Fibroblast of villous mesenchyme (primary cell): ENCODE results near the gene MRAS. TPM values are rescaled to one million over a fixed set of nuclear protein-coding genes. Genes with fewer than 3 reads are reported as not detected.
"Not testable (repeated sequence)": the region's sequence is repeated elsewhere in the genome, so short reads cannot be mapped to it uniquely, and the experiment has no call there.

ENCODE experiments used
- DNase-seq: peaks from one replicate; pipeline ENCODE4 v3.0.0-alpha.2; 2010; ENCODE audit warnings: low read depth
- H3K4me3 ChIP-seq: 2 replicates; pipeline ENCODE4 v1.5.1; 2011; ENCODE audit warnings: low read depth, mild to moderate bottlenecking, low read length
- total RNA-seq: library from RNA; depleted of rRNA; stranded (reverse); fragments of >200 nt; gene quantifications from 2 replicates; pipeline ENCODE4 v1.2.3, GENCODE V29; 2012
- TF ChIP-seq, protein P1 (sequence below): IDR thresholded peaks from 2 replicates; pipeline ENCODE4 v1.5.1; 2012; ENCODE audit warnings: low read depth, mild to moderate bottlenecking, low read length; ENCODE audit not compliant: insufficient read depth

The MRAS gene
- total RNA-seq, 1 donor = 53.5 TPM

DNA sequence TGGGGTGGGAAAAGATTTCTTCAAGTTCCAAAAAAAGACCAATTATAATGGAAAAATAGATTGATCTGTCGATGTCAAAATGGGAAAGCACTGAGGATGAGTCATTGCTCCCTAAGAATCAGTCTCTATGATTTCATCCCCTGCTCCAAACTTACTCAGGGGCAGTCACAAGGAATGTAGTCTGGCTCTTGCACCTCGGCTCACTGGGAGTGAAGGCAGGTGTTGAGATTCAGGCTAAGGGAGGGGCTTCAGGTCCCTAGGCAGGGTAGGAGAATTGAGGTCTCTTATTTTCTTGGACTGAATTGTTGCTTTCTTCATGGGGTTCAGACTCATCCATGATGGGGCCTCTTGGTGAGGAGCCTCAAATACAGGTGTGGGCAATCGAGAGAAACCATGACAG lies 100.3 kb downstream of the MRAS start:
- DNase-seq = no peak
- no peak overlapping the region for H3K4me3 ChIP-seq
- TF ChIP-seq, protein P1, sequence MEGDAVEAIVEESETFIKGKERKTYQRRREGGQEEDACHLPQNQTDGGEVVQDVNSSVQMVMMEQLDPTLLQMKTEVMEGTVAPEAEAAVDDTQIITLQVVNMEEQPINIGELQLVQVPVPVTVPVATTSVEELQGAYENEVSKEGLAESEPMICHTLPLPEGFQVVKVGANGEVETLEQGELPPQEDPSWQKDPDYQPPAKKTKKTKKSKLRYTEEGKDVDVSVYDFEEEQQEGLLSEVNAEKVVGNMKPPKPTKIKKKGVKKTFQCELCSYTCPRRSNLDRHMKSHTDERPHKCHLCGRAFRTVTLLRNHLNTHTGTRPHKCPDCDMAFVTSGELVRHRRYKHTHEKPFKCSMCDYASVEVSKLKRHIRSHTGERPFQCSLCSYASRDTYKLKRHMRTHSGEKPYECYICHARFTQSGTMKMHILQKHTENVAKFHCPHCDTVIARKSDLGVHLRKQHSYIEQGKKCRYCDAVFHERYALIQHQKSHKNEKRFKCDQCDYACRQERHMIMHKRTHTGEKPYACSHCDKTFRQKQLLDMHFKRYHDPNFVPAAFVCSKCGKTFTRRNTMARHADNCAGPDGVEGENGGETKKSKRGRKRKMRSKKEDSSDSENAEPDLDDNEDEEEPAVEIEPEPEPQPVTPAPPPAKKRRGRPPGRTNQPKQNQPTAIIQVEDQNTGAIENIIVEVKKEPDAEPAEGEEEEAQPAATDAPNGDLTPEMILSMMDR = no peak

DNA sequence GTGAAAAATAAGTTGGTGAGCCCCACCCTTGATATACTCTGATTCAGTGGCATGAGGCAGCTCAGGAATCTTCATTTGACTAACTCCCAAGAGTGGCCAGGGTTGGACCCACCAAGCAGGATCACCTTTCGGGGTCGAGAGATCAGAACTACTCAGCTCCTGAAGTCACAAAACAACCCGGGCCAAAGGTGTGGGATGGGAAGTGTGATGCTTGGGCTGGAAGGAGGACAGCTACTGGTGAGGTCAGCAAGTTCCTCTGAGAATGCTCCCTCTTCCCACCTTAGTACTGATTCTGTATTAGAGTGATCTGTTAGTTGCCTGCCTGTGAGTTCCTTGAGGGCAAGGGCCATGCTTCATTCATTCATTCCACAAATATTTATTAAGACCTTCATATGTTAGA lies 101.1 kb downstream of the MRAS start:
- DNase-seq = no peak

DNA sequence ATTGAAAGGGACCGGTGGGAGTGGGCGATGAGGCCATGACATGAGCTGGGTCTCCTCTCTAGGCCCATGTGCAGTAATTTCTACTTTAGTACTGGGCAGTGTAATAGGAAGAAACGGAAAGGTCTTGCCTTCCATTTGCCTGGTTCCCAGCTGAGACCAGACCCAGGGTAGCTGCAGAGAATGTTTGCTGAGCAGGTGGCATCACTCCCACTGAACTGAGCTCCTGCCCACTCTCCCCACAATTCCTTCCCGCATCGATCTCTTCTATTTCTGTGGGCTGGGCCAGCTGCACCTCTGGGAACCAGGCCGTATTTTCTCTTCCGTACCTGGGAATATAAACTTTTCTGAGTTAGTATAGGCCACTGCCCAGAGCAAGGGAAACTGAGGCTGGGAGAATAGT lies 101.8 kb downstream of the MRAS start:
- TF ChIP-seq, protein P1 = no peak
- H3K4me3 ChIP-seq = no peak overlapping the region

More for the DNA sequence above, 101.1 kb downstream of the MRAS start:
- no peak overlapping the region for H3K4me3 ChIP-seq
- TF ChIP-seq, protein P1 = no peak

DNA sequence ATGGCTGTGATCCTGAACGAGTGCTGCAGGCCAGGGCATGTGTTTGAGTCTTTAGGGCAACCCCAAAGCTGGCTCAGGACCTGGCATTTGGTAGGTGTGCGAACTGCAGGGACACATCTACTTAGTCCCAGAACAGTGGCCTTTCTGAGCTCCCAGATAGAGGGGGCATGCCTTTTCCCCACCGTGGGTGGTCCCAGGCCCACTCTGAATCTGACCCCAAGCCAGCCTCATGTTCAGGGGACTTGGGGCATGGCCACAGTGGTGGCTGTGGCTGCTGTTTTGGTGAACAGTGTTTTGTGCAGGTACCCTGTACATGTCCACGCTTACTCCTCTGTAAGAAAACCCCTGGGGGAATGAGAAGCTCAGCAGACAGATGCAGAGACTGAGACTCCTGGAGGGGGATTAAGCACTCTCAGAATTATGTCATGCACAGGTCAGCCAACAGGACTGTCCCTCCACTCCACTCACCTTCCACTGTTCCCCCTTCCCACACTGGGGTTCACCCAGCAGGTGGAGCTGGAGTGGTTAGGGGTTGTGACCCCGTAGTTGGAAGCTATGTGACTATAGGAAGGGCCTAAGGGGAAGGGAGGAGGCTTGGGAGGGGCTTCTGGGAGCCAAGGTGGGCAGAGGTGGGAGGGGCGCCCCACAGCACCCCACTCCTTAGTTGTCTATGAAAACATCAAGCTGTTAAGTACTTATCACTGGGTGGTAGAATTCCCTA lies 102.5 kb downstream of the MRAS start:
- no peak overlapping the region for H3K4me3 ChIP-seq
- TF ChIP-seq, protein P1 = no peak
- DNase-seq = no peak

More for the DNA sequence above, 101.8 kb downstream of the MRAS start:
- DNase-seq = no peak

DNA sequence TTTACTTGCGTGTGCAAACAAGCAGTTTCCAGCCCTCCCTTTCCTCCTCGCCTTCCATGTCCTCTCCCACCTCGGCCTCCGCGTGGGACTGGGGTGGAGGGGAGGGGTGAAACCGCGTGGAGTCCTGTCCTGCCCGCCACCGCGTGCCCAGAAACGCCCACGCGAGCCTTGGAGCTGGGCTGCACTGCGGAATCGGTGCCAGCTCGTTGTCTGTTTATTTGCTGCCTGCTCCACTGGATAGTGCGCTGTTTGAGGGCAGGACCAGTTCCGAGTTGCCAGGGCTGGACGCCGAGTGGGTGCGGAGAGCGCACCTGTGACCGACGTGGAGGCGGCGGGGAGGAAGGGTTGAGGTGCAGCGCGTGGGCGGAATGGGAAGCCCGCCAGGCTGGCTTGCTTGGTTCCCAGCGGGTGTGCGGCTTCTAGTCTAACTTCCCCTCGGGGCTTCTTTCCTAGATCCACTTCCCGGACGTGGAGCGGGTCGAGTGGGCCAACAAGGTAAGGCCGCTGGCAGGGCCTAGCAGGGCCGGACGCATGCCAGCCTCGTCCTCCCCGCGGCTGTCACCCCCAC lies 103.3 kb downstream of the MRAS start:
- DNase-seq = no peak
- TF ChIP-seq, protein P1 = no peak
- no peak overlapping the region for H3K4me3 ChIP-seq

DNA sequence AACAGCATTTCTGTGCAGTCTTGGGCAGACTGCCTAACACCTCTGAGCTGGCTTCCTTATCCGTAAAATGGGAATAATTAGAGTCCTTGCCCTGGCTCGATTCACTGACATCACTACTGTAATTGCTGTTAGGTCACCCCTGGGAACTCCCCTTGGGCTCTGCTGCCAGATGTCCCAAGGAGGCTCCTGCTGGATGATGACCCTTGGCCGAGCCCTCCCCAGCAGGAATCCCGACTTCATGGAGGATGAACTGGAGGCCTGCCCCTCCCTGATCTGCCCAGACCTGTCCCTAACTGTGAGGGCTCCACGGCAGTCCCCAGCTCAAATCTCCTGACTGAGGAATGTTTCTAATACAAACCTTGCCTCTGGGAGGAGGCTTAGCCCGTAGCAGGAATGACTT lies 104.1 kb downstream of the MRAS start:
- DNase-seq = no peak
- TF ChIP-seq, protein P1 = no peak
- no peak overlapping the region for H3K4me3 ChIP-seq

DNA sequence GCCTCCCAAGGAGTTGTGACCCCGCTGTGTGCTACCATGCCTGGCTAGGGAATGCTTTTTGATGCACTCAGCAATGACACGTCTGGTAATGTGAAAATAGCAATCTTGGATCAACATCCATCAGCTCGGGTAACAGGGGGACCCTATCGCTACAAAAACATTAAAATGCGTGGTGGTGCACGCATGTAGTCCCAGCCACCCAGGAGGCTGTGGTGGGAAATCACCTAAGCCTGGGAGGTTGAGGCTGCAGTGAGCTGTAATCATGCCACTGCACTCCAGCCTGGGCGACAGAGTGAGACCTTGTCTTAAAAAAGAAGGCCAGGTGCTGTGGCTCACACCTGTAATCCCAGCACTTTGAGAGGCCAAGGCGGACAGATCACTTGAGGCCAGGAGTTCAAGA lies 105.6 kb downstream of the MRAS start:
- DNase-seq, H3K4me3 ChIP-seq: not testable (repeated sequence)

Other genes starting within 250 kb of the MRAS start
- gene DZIP1L, start 233.0 kb upstream of the MRAS start, total RNA-seq = 51.5 and 52.7 TPM in 2 replicates
- gene A4GNT, start 216.2 kb upstream of the MRAS start, total RNA-seq = under 0.01 TPM in 1 of 2 replicates, not detected in the other
- 12.9 and 16.8 TPM in 2 replicates for gene DBR1, start 173.7 kb upstream of the MRAS start, total RNA-seq
- gene ARMC8, start 161.3 kb upstream of the MRAS start, total RNA-seq = 60.9 and 70.8 TPM in 2 replicates
- under 0.01 TPM in 1 of 2 replicates, not detected in the other for gene NME9, start 18.7 kb upstream of the MRAS start, total RNA-seq
- under 0.01 TPM in 2 replicates for gene ESYT3, start 86.0 kb downstream of the MRAS start, total RNA-seq
- gene CEP70, start 245.7 kb downstream of the MRAS start, total RNA-seq = 18.7 and 29.4 TPM in 2 replicates